Ishikawa (cell line): ENCODE results near the gene KRT24.

Source experiments
- CEBPB ChIP-seq: IDR thresholded peaks from 2 replicates; pipeline ENCODE4 v1.6.1; 2012
- CREB1 ChIP-seq: IDR thresholded peaks from 2 replicates; pipeline ENCODE4 v1.6.1; 2012; ENCODE audit warnings: low read depth
- EGR1 ChIP-seq: IDR thresholded peaks from 2 replicates; pipeline ENCODE4 v1.6.1; 2012
- EP300 ChIP-seq: IDR thresholded peaks from 2 replicates; pipeline ENCODE4 v1.6.1; 2012; ENCODE audit warnings: borderline replicate concordance
- RAD21 ChIP-seq: IDR thresholded peaks from 2 replicates; pipeline ENCODE4 v1.6.1; 2012; ENCODE audit warnings: low read depth
- REST ChIP-seq: IDR thresholded peaks from 2 replicates; pipeline ENCODE4 v1.6.1; 2012; ENCODE audit warnings: low read depth, mild to moderate bottlenecking
- TAF1 ChIP-seq: IDR thresholded peaks from 2 replicates; pipeline ENCODE4 v1.6.1; 2012; ENCODE audit warnings: low read depth, mild to moderate bottlenecking
- TCF12 ChIP-seq: IDR thresholded peaks from 2 replicates; pipeline ENCODE4 v1.6.1; 2012; ENCODE audit warnings: low read depth
- YY1 ChIP-seq: IDR thresholded peaks from 2 replicates; pipeline ENCODE4 v1.6.1; 2012; ENCODE audit warnings: low read depth

- TF ChIP-seq CEBPB, result no peak
- TF ChIP-seq RAD21, result no peak
- TF ChIP-seq REST, result no peak
- TF ChIP-seq TCF12, result no peak
- TF ChIP-seq TAF1, result no peak
- no peak for TF ChIP-seq CREB1
- TF ChIP-seq EP300, result no peak
- no peak for TF ChIP-seq EGR1
- no peak for TF ChIP-seq YY1
These were observed 15.4 kb upstream of the KRT24 start for GRCh38 chr17:40718930-40719329.
